ENCODE data around the gene METTL26. TPM values are rescaled to one million over a fixed set of nuclear protein-coding genes. Genes with fewer than 3 reads are reported as not detected.

The METTL26 gene
- total and polyA plus RNA-seq, 10 of the 15 experiments (the other 5 are each of a cell fraction or from before 2014, with no cell fraction given), result 5.4 to 163 (median 79.3) TPM

- peaks cover 13% of the 10 kb centered on the region for H3K4me1 ChIP-seq (ENCODE audit: control insufficient read depth, insufficient read depth, low read length)
- no peaks in the 10 kb centered on the region for H3K9me3 ChIP-seq (replicated peaks; ENCODE audit: control insufficient read depth, insufficient read depth, low read length)
- RAD21 ChIA-PET (ENCODE audit: unreplicated experiment), result no interaction called here
- no peak for DNase-seq (ENCODE audit: low read depth, low spot score)
- TF ChIP-seq ZBED1 (IDR thresholded peaks at IDR 0.05; ENCODE audit: borderline replicate concordance), result no peak
- no peak for TF ChIP-seq FOXM1 (IDR thresholded peaks at IDR 0.05; ENCODE audit: low read depth, low read length)
- TF ChIP-seq PAX5 (IDR thresholded peaks at IDR 0.05; ENCODE audit: borderline replicate concordance, low read depth, low read length), result no peak
- no peak for TF ChIP-seq NBN (IDR thresholded peaks at IDR 0.05)
- TF ChIP-seq NFIC (IDR thresholded peaks at IDR 0.05; ENCODE audit: low read depth, low read length), result no peak
- no peak for TF ChIP-seq BCL3 (IDR thresholded peaks at IDR 0.05; ENCODE audit: borderline replicate concordance, insufficient read depth, low read depth, low read length, poor library complexity, severe bottlenecking)
- TF ChIP-seq E4F1 (IDR thresholded peaks at IDR 0.05; ENCODE audit: borderline replicate concordance, partially characterized antibody), result no peak
- no peak for TF ChIP-seq E2F8 (IDR thresholded peaks at IDR 0.05; ENCODE audit: low read depth, partially characterized antibody)
- no peak for TF ChIP-seq ZNF217 (IDR thresholded peaks at IDR 0.05)
- peaks cover 42% of the 10 kb centered on the region for H3K79me2 ChIP-seq (ENCODE audit: control insufficient read depth, insufficient read depth, low read length)
- peaks cover 0 to 2% of the 10 kb centered on the region in 2 experiments; a peak in 3 of 4 replicates for H3K36me3 ChIP-seq (ENCODE audit: control insufficient read depth in 2 of 2, insufficient read depth in 2 of 2, low read length in 1 of 2)
- POLR2A ChIA-PET, result no interaction called here
- BruUV-seq (replicated peaks), result no TSS peak
- no peak overlapping the region for H3K4me3 ChIP-seq
- no peaks in the 10 kb centered on the region for H3K27me3 ChIP-seq (replicated peaks in 1 of 2; ENCODE audit: control insufficient read depth in 2 of 2, insufficient read depth in 2 of 2, low read length in 1 of 2)
- WGBS (ENCODE audit: insufficient coverage, insufficient replicate concordance, low lambda C conversion rate, missing lambda C conversion rate), result 43% methylated on average over 9 of the region's 9 CpGs
- no peak overlapping the region for H3K27ac ChIP-seq (ENCODE audit: control insufficient read depth, insufficient read depth)
- ATAC-seq, result no peak
- H3K4me2 ChIP-seq (ENCODE audit: control insufficient read depth, insufficient read depth), result no peak overlapping the region
- SMC1A ChIA-PET (ENCODE audit: uncharacterized antibody, unreplicated experiment), result no interaction called here
- no peak overlapping the region for H3K9ac ChIP-seq (ENCODE audit: control insufficient read depth, insufficient read depth, low read length)
- intact Hi-C loops (cut with micrococcal nuclease; ENCODE audit: unreplicated experiment) (loop anchor here (5.0 kb wide), 2 partner anchors 43 to 112 kb away; partner anchors contain the start of genes CAPN15, JMJD8 and STUB1), in situ Hi-C loops (cut with MboI) (no loop called here)
- CTCF ChIA-PET, result interaction anchor here (1.4 kb wide), 1 partner anchor 9 kb away, joined by 4 read pairs; no protein-coding TSS in a partner anchor
- no peaks in the 10 kb centered on the region for H4K20me1 ChIP-seq (ENCODE audit: control insufficient read depth, insufficient read depth)
- no peak overlapping the region for H2AFZ ChIP-seq (ENCODE audit: control insufficient read depth, low read depth, low read length)
- no peak for FAIRE-seq
These were observed 2.7 kb upstream of the METTL26 start for GRCh38 chr16:638836-639235.

All from GM12878 (cell line).